ENCODE data around the gene DES.

DNA sequence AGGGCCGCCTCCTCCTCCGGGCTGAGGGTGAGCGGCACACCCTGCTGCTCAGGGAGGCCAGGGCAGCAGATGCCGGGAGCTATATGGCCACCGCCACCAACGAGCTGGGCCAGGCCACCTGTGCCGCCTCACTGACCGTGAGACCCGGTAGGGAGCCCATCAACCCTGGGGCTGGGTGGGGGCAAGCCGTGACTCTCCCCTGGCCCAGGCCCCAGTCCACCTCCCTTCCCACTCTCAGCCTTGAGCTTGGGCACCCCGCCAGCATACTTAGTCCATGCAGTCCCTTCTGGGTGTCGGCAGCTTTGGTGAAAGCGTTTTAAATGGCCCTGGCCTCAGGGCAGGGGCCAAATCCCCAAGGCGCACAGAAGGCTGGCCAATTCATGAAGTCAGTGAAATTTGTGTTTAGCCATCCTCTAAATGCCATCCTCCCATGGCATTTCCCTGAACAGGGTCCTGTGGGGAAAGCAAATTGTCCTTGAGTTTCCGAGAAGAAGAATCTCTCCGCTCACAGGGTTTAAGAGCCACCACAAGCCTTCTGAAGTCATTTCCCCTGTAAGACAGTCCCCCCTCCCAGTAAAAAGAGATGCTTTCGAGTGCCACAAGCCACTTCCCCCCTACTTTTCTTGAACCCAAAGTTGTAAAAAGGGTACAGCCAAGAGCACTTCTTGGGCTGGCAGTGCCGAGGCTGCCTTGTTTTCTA lies 33.6 kb downstream of the DES start:
- TF ChIP-seq POLR2AphosphoS5 (IDR thresholded peaks at IDR 0.05; ENCODE audit: borderline replicate concordance, low read depth, low read length): no peak
- no peak for TF ChIP-seq EZH2 (IDR thresholded peaks at IDR 0.05)
